Measurements from ENCODE around the gene CMTM6.
"Not testable (repeated sequence)": the region's sequence is repeated elsewhere in the genome, so short reads cannot be mapped to it uniquely, and the experiment has no call there.

- not testable (repeated sequence) for TF ChIP-seq CTCF (IDR thresholded peaks at IDR 0.05); POLR2AphosphoS5 (IDR thresholded peaks at IDR 0.05; ENCODE audit: insufficient read depth in 1 of 2, low read depth in 1 of 2); POLR2A (IDR thresholded peaks at IDR 0.05)
Measured at GRCh38 chr3:32460817-32461496, 41.7 kb downstream of the CMTM6 start.

All from vagina (tissue), 2 donors.